Mesothelial cell of epicardium (in vitro differentiated cells): Measurements from ENCODE around the gene MAGI2. TPM values are rescaled to one million over a fixed set of nuclear protein-coding genes. Genes with fewer than 3 reads are reported as not detected.

Experiments used
- DNase-seq, 2 experiments: peaks; one replicate each; pipeline ENCODE4 v3.0.0; 2021; ENCODE audit warnings: low spot score in 2 of 2; ENCODE audit not compliant: unreplicated experiment in 2 of 2
- H3K27ac Mint-ChIP-seq: 2 replicates; pipeline ENCODE4 v1.8.0; 2021; ENCODE audit warnings: mixed read lengths
- H3K27me3 Mint-ChIP-seq: 2 replicates; pipeline ENCODE4 v1.8.0; 2021; ENCODE audit warnings: low read depth, mixed read lengths
- H3K36me3 Mint-ChIP-seq: 2 replicates; pipeline ENCODE4 v1.8.0; 2021; ENCODE audit warnings: mixed read lengths
- H3K4me1 Mint-ChIP-seq: 2 replicates; pipeline ENCODE4 v1.8.0; 2021; ENCODE audit warnings: mixed read lengths
- H3K4me3 Mint-ChIP-seq: 2 replicates; pipeline ENCODE4 v1.8.0; 2021; ENCODE audit warnings: mild to moderate bottlenecking, moderate library complexity, mixed read lengths
- H3K9me3 Mint-ChIP-seq: 2 replicates; pipeline ENCODE4 v1.8.0; 2021; ENCODE audit warnings: mixed read lengths
- total RNA-seq: library from RNA; stranded (reverse); gene quantifications from 3 replicates; pipeline ENCODE4 v1.2.1, GENCODE V29; 2021
- TF ChIP-seq, protein P1 (sequence below): fragments of 200-600 bp; sonication (generic); IDR thresholded peaks from one replicate; pipeline ENCODE4 v1.5.0; 2021; ENCODE audit warnings: antibody characterized with exemption; ENCODE audit not compliant: unreplicated experiment

MAGI2 gene
- total RNA-seq, 1 donor from 2014 or later: 38.4 TPM

DNA sequence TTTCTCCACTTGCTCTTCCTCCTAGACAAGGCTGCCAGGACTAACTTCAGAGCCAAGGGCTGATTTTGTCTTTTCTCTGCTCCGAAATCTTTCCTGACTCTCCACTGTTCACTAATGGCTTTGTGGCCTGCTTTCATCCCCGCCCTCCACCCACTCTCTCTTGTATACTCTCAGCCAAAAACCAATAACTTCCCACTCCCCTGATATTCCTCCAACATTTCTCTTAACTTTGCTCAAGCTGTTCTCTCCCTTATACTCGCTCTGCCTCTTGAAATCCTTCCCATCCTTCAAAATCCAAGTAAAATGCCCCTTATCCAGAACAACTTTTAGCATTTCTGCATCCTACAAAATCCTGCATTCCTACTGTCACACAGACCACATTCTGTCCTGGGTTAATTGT, 1440.1 kb downstream of the MAGI2 start:
- no peak overlapping the region for H3K27ac Mint-ChIP-seq
- H3K27me3 Mint-ChIP-seq: peaks cover 6% of the 10 kb centered on the region
- H3K4me1 Mint-ChIP-seq: peaks cover 10% of the 10 kb centered on the region
- H3K4me3 Mint-ChIP-seq: no peak overlapping the region
- TF ChIP-seq, protein P1, sequence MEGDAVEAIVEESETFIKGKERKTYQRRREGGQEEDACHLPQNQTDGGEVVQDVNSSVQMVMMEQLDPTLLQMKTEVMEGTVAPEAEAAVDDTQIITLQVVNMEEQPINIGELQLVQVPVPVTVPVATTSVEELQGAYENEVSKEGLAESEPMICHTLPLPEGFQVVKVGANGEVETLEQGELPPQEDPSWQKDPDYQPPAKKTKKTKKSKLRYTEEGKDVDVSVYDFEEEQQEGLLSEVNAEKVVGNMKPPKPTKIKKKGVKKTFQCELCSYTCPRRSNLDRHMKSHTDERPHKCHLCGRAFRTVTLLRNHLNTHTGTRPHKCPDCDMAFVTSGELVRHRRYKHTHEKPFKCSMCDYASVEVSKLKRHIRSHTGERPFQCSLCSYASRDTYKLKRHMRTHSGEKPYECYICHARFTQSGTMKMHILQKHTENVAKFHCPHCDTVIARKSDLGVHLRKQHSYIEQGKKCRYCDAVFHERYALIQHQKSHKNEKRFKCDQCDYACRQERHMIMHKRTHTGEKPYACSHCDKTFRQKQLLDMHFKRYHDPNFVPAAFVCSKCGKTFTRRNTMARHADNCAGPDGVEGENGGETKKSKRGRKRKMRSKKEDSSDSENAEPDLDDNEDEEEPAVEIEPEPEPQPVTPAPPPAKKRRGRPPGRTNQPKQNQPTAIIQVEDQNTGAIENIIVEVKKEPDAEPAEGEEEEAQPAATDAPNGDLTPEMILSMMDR: no peak
- no peaks in the 10 kb centered on the region for H3K9me3 Mint-ChIP-seq
- H3K36me3 Mint-ChIP-seq: no peaks in the 10 kb centered on the region
- DNase-seq: no peak

DNA sequence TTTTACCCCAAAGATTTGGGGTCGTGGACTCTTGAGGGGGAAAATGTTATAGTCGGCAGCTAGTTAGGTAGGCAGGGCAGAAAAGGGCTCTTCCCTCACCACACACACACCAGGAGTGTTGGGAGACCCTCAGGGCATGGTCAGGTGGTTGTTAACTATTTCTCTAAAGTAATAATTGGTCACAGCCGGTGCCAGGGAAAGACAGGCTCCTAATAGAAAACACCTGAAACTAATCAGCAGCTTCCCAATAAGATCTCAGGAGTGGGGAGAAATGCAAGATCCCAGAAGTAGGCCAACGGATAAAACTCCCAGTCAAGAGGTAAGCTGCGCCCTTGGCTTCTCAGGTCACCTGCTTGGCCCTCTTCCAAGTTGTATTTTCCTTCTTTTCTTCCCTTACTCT, 1441.8 kb downstream of the MAGI2 start:
- Mint-ChIP-seq H3K27ac (no peak overlapping the region), H3K4me1 (peaks cover 1% of the 10 kb centered on the region)
- TF ChIP-seq, protein P1: no peak

DNA sequence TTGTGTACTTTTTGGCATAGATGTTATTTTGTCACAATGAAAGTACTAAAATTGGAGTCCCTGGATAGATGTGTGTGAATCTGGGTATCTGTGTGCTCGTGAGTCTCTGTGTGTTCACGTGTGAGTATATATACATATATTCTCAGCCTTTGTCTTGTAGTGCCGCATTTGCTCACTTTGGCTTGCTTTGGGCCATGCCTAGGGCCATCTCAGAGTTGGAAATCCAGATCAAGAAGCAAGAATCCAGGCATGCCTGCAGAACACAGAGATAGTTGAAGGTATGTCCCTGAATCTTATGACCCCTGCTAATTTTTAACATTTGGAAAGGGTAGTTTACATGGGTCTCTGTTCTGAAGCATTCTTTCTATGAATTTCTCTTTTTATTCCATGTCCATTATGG, 1446.2 kb downstream of the MAGI2 start:
- H3K9me3 Mint-ChIP-seq: peaks cover 4% of the 10 kb centered on the region

More for the DNA sequence above, 1441.8 kb downstream of the MAGI2 start:
- Mint-ChIP-seq H3K36me3 (no peaks in the 10 kb centered on the region), H3K9me3 (no peaks in the 10 kb centered on the region), H3K27me3 (peaks cover 6% of the 10 kb centered on the region), H3K4me3 (no peak overlapping the region)
- DNase-seq: no peak

DNA sequence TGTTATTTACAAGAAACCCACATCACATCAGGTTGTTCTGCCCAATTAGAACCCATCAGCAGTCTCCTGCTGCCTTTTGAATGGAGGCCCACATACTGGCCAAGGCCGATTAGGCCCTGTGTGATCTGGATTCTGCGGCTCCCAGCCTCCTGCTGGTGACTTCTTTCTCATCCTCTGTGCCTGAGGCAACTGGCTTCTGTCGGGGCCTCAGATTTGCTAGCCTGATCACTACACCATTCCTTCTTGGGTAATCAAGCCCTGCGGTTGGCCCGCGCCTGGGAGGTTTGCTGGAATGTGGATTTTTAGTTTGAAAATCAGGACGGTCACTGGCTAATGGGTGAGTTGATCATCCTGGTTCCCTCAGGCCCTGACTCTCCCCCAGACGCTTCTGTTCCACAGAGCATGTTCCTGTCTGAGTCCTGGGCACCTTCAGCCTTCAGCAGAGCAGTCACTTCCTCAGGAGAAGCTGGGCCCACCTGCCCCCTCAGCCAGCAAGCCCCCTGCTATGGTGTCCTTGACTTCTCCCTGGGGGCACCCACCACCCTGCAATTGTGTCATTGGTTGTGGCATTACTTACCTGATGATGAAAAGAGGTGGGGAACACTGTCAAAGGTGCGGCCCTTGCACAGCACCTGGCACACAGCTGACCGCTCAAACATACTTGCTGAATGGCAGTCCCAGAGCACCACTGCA, 1447.3 kb downstream of the MAGI2 start:
- Mint-ChIP-seq H3K4me3 (no peak overlapping the region), H3K27me3 (no peaks in the 10 kb centered on the region), H3K4me1 (no peaks in the 10 kb centered on the region), H3K36me3 (no peaks in the 10 kb centered on the region), H3K27ac (no peak overlapping the region), H3K9me3 (peaks cover 10% of the 10 kb centered on the region)
- no peak for DNase-seq
- TF ChIP-seq, protein P1: no peak

More for the DNA sequence above, 1446.2 kb downstream of the MAGI2 start:
- peaks cover under 1% of the 10 kb centered on the region for H3K27me3 Mint-ChIP-seq
- H3K36me3 Mint-ChIP-seq: no peaks in the 10 kb centered on the region
- DNase-seq: no peak
- TF ChIP-seq, protein P1: no peak
- no peak overlapping the region for H3K27ac Mint-ChIP-seq
- no peaks in the 10 kb centered on the region for H3K4me1 Mint-ChIP-seq
- H3K4me3 Mint-ChIP-seq: no peak overlapping the region

DNA sequence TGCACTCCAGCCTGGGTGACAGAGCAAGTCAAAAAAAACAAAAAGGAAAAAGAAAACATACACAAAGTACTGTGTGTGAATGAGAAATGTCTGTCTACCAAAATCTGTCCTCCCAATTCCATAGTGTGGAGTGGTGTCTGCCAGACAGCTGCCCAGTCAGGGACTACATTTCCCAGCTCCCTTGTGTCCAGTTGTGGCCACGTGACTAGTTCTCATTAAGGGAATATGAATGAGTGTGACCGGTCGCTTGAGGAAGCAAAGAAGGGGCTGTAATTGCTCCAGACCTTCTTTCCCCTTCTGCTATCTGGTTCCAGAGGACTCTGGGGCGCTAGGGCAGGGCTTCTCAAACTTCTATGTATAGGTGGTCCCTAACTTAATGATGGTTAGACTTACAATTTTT, 1450.8 kb downstream of the MAGI2 start:
- Mint-ChIP-seq H3K27me3 (no peaks in the 10 kb centered on the region), H3K27ac (no peak overlapping the region), H3K9me3 (peaks cover 23% of the 10 kb centered on the region), H3K4me1 (no peaks in the 10 kb centered on the region), H3K4me3 (no peak overlapping the region), H3K36me3 (no peaks in the 10 kb centered on the region)
- DNase-seq: no peak
- TF ChIP-seq, protein P1: no peak
